Amniotic stem cell (primary cell): ENCODE data around the gene TP53RK.

Source experiments
- DNase-seq: peaks from one replicate; lab custom pipeline; 2025; lab: John Stamatoyannopoulos, UW

Gene TP53RK

DNA sequence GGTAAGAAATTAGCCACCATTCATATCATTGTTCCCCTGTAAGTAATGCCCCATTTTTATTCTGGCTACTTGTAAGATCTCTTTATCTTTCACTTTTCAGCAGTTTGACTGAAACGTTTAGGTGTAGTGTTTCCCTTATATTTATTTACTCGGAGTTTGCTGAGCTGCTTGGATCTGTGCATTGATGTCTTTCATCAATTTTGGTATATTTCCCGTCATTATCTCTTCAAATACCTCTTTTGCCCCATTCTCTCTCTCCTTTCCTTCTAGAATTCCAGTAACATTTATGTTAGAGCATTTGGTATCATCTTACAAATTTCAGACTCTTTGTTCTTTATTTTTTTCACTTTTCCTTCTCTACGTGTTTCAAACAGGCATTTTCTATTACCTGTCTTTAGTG, 28.8 kb downstream of the TP53RK start:
- DNase-seq: no peak

DNA sequence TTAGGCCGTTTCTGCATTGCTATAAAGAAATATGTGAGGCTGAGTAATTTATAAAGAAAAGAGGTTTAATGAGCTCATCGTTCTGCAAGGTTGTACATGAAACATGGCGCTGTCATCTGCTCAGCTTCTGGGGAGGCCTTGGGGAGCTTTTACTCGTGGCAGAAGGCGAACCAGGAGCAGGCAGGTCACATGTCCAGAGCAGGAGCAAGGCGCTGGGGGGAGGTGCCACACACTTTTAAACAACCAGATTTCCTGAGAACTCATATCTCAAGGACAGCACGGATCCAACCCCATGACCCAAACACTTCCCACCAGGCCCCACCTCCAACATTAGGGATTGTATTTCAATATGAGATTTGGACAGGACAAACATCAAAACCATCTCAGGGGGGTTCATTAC, 31.6 kb downstream of the TP53RK start:
- no peak for DNase-seq

DNA sequence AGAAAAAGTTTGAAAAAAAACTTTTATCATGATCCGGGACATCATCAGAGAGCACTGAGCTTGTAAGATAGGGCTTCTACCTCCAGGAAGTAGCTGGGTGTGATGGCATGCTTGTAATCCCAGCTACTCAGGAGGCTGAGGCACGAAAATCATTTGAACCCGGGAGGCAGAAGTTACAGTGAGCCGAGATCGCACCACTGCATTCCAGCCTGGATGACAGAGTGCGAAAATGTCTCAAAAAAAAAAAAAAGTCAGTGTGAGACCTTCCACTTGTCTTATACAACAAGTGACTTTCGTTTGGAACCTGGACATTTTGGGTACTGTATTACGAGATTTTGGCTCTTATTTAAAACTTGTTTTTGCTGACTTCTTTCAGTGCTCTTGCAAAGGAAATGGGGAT, 32.1 kb downstream of the TP53RK start:
- DNase-seq: no peak

DNA sequence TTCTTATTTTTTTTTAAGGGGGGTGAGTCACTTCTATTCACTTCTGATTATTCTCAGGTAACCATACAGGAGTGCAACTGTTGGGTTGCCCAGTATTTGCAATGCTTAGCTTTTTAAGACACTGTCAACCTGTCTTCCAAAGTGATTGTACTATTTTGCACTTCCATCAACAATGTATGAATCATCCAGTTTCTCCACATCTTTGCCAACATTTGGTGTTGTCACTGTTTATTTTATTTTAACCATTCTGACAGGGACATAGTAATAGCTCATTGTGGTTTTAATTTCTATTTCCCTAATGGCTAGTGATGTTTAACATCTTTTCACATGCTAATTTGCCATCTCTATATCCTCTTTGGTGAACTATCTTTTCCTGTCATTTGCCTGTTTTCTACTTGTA, 36.5 kb downstream of the TP53RK start:
- no peak for DNase-seq

DNA sequence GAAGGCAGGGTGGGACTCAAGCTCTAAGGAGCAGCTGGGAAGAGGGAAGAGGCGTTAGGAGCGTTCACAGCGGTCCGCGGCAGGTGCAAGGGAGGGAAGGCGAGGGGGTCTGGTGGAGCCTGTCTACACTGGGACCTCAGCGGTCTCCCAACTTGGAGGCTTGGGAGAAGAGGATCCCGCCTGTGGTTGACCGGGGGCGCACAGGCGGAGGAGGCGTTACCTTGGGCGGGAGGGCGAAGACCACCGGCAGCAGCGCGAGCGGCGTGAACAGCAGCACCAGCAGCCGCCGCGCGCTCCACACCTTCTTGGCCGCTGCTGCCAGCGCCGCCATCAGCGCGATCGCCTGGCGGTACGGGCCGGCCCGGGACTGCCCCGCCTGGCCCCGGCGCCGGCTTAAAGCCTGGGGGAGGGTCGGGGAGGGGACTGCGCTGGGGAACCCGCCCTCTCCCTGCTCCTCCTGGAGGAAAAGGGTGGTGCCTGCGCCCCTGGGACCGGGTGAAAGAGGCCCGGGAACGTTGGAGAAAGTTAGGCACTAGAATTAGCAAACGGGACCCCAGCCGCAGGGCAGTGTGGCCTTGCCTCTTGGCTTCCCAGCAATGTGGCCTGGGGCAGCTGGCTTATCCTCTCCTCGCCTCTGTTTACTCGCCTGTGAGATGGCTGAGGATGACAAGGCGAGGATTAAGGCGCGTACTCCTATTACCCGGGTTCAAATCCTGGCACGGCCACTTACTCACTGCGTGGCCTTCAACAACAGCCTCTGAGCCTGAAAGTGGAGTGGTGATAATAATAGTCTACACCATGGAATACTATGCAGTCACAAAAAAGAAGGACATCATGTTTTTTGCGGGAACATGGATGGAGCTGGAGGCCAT, 37.9 kb downstream of the TP53RK start, which contains the start of gene SLC13A3:
Gene SLC13A3 (minus strand): TSS at position 369 of the 872 bp plus-strand sequence. CDS start 38 bp downstream, at position 331.
- no peak for DNase-seq

DNA sequence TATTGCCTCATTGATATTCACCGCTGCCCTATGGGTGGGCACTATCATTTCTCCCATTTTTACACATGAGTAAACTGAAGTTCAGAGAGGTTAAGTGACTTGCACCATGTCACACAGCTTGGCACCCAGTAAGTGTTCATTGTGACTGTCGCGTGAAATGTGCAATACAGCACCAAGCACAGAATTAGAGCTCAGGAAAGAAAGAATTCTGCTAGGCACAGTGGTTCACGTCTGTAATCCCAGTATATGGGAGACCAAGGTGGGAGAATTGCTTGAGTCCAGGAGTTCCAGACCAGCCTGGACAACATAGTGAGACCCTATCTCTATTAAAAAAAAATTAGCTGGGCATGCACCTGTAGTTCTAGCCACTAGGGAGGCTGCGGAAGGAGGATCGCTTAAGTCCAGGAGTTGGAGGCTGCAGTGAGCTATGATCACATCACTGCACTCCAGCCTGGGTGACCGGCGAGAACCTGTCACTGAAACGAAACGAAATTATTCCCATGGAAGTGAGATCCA, 38.6 kb downstream of the TP53RK start:
- no peak for DNase-seq

DNA sequence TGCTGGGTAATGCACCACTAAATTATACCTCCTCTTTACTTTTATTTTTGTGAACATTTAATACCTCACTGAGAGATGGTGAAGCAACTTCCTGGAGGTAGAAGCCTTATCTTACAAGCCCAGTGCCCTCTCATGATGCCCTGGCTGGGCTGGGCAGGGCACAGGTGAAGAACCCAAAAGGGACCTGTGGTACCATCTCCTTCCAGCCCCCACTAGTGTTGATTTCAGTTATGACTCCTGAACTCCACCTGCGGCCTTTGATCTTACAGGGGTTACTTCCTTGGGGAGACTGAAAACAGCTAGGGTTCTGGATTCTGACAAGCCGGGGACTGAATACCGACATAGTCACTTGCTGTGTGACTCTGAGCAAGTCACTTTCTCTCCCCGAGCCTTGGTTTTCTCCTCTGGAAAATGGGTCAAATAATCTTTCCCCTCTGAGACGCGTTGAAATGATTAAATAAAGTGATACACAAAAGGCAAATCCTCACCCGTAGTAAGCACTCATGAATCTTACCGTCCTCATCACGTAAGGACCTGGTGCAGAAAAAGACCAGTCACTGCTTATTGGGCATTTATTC, 39.2 kb downstream of the TP53RK start:
- DNase-seq: no peak

DNA sequence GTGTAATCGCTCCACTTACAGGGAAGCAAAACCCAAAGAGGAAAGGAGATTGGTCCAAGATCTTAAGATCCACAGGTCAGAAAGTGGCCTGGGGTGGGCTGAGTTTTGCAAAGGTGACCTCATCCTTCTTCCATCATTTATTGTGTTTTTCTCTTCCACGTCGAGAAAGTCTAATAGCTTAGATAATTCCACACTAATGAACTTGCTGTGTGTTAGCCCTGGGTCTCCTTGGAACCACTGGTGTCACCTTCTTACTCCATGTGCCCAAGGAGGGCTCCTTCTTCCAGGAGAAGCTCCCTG, 39.6 kb downstream of the TP53RK start:
- no peak for DNase-seq

DNA sequence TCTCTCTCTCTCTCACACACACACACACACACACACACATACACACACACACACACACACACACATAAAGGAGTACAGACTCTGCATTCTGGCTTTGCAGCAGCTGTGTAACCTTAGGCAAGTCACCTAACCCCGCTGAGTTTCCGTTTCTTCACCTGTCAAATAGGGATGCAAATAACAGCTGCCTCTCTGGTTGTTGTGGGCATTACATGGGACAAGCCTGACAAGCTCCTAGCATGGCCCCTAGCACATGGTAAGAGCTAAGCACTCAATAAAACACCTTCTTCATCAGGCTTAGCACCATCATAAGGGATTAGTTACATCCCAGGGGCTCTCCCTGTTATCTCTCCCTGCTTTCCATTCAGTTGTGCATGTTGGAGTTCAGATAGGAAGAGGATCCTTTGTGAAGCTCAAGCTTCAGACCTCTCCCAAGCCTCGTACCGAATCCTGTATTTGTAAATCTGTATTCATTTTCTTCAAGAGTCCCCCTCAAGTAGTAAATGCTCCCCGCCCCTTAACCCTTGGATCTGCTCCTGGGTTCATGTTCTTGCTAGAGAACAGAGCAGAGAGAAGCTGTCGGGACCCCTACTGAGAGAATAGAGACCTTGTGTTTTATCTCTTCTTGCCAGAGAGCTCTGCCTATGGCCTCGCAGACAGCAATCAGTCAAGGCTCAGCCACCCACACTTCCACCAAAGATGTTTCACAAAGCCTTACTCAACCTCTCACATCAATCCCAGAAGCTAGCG, 40.2 kb downstream of the TP53RK start:
- no peak for DNase-seq

DNA sequence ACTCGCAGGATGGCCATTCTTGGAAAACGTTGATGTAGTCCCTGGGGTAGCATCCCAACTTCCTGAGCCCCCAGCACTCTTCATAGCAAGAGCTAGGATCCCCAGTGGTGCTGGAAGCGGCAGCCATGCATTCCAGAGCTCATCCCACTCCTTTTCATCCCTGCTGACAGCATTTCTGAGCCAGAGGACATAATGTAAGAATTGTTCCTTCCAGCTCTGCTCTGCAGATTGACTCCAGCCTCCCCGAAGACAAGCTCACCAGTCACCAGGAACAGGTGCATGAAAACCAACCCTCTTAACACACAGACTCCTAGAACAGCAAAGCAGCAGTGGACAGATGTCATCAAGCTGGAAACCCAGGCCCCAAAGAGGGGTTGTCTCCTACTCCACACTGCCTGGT, 41.8 kb downstream of the TP53RK start:
- no peak for DNase-seq

DNA sequence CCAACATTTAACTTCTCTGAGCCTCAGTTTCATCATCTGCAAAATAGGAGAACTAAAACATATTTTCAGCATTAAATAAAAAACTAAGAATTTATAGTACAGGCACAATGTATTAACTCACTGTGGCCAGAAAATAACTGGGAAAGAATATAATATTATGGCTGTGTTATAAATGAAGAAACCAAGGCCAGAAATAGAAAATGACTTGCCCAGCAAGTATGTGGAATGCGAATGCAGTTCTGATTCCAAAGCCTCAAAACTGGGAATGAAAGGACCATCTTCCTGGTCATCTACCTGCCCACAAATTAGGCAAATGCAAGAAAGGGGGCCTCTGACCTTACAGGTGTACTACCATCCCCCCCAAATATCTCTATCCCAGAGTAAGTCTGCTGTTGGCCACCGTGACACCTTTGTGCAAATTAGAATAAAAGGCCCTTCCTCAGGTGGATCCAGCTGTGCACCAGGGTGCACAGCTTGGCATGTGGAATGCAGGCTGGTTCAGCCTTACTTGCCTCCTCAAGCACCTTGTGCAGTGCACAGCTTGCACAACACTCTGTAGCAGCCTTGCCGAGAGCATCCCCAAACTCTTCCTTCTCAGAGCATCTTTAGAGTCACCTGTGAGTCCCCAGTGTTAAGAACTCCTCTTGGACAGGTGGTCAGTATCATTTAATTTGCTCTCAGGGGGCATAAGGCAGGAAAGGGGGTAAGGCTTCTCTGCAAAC, 42.4 kb downstream of the TP53RK start:
- DNase-seq: no peak

DNA sequence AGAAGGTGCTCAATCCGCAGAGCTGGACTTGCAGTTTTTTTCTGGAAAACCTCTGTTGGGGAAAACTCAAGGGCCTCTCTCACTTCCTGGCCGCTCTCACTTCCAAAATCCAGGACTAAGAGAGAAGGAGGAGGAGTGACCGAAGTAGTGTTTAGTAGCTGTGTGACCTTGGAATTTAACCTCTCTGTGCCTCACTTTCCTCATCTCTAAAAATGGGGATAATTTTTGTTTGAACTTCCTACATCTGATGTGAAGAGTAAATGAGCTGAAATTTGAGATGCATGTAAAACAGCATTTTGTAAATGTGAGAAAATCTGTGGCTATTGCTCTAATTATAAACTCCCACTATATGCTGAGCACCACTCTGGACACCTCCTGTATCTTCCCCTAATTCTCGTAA, 43.1 kb downstream of the TP53RK start:
- no peak for DNase-seq

DNA sequence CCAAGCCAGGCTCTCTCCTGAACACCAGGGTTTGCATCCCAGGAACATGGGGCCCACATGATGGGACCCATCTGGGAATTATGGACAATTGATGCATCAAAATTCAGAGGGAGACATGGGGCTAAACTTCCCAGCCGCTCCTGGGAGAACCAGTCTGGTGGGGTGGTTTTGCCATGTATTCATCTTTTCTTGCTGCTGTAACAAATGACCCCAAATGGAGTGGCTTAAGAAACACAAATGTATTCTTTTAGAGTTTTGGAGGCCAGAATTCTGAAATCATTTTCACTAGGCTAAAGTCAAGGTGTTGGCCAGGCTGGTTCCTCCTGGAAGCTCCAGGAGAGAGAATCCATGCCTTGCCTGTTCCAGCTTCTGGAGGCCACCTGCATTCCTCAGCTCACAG, 44.5 kb downstream of the TP53RK start:
- DNase-seq: no peak

DNA sequence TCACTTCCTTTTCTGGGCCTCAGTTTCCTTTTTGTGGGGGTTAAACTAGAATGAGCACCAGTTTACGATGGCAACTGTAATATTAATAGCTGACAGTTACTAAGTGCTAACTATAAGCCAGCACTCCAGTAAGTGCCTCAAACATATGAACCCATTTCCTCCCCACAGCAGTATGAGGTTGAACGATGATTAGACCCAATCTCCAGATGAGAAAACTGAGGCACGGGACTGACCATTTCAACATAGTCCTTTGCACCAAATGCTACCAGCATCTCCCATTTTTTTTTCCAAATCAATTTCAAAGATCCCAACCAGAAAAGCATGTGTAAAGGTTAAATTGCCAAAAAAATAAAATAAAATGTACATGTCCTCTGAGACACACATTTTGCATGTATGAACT, 45.1 kb downstream of the TP53RK start:
- DNase-seq: no peak

DNA sequence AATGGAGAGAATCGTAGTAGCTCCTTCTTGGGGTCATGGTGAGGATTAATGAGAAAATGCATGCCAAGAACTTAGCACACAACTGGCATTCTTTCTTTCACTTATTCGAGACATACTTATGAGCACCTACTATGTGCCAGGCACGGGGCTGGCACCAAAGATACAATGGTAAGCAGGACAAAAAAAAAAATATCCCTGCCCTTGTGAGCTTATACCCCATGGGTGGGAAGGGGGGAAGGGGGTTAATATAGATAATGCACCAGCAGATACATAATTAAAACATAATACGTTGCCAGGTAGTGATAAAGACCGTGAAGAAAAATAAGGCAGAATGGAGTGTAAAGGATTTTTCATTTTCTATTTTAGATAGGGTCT, 46.3 kb downstream of the TP53RK start:
- no peak for DNase-seq

DNA sequence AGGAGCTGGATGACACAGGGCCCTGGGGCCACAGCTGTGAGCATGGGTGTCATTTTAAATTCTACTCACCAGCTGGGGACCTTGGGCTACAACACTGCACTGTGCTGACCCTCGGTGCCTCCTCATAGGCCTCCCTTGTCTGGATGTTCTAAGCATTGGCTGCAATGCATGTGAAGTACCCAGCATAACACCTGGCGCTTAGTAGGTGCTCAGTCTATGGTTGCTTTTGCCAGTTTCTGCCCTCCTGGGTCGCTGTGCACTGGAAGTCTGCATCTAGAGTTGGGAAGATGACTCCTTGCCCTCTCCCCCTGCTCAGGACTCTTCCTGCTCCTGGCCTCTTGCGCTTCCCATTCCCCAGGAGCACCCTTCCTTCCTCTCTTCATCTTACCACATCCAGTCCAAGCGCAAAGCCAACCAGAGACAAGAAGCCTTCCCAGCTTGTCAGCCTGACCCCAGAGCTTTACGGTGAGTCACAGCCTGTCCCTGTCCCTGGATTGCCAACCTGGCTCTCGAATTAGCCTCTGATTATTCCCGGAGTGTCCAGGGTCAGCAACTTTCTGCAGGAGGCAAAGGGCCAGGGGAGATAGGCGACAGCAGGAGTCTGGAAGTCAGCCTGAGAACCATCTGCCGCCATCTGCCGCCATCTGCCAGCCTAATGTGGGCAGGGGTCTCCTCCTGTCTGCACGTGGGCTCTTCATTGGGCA, 46.8 kb downstream of the TP53RK start:
- DNase-seq: no peak

DNA sequence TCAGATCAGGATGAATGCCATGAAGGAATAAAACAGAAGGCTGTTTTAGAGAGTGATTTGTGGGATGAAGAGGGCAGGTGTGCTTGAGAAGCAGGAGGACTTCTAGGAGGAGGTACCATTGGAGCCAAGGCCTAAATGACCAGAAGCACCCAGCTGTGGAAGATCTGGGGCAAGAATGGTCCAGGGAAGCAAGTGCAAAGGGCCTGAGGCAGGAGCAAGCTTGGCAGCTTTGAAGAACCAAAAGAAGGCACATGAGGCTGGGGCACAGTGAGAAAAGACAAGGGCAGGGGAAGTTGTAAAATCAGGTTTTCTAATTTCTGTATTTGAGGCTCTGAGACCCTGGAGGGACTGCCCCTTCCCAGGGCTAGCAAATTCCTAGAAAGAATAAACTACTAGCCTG, 47.8 kb downstream of the TP53RK start:
- DNase-seq: no peak

DNA sequence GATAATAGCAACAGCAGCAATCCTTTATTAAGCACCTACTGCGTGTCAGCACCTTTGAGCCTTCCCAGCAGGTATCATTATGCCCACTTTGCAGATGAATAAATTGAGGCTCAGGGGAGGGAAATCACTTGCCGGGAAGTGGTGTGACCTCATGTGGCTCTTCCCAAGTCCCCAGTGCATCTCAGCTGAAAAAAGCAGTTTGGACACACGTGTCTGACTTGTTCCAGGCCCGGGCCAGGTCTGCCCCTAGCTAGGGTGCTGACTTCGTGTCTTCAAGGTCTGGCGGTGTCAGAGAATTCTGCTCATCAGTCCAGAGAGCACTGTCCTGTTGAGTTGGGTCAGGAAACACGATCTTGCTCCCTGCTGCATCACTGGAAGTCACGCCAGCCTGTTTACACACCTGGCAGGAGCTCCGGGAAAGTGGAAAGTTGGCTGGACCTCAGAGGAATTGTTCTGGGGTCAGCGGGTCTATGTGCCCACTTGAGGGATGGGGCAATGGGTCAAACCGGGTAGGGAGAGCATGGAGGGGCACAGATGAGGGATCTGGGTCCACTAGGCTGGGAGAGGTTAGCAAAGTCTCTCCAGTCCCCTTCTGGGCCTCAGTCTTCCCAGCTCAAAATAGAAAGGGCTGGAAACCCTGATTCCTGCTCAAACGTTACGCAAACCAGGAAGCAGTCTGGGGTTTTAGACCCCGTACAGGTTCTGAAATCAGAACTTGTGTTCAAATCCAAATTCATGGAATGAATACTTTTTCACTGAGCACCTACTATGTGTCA, 48.5 kb downstream of the TP53RK start:
- no peak for DNase-seq

DNA sequence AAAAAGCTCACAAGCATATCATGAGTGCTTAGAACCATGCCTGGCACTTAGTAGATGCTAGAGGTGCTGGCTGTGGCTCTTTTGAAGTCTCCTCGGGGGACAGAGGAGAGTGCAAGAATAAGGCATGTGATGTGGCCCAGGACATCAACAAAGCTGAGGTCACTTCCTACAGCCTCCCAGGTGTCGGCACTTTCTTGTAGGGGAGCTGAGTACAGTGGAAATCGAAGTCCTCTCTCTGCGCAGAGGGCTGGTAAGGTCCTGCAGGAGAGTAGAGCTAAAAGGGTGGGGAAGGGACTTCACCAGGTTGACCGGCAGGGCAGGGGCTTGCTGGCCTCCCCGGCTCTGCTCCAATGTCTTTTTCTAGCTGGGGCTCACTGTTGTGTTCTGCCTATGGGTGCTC, 49.2 kb downstream of the TP53RK start:
- no peak for DNase-seq

DNA sequence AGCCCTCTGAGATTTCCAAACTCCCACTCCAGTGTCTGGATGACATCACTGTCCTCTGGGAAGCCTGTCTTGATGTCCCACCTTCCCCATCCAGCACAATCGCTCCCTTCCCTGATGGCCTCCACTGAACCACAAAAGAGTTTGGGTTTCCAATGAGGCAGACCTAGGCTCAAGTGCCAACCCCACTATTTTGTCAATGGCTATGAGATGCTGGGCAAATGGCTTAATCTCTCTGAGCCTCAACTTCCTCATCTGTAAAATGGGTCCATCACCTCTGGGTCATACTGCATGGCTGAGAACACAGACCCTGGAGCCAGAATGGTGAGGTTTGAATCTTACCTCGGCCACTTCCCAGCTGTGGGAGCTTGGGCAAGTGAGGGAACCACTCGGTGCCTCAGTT, 49.7 kb downstream of the TP53RK start:
- DNase-seq: no peak

DNA sequence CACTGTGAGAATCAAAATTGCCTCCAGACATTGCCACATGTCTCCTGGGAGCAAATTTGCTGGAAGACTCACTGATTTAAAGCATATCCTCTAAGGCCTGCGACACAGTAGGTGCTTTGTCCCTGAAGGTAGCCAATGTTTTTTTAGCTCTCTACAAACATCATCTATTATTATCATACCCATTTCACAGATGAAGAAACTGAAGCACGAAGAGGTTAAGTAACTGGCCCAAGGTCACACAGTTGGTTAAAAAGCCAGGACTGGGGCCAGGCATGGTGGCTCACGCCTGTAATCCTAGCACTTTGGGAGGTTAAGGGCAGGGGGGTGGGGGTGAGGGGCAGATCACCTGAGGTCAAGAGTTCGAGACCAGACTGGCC, 50.4 kb downstream of the TP53RK start:
- DNase-seq: no peak
